GM19467 (cell line): ENCODE measurements around the gene PDK2.

ENCODE experiments used
- ATAC-seq: cut with Tn5 transposase; IDR thresholded peaks from one replicate; pipeline ENCODE4 v1.9.1; 2021; ENCODE audit warnings: mild to moderate bottlenecking, moderate library complexity; ENCODE audit not compliant: unreplicated experiment

PDK2 gene

DNA sequence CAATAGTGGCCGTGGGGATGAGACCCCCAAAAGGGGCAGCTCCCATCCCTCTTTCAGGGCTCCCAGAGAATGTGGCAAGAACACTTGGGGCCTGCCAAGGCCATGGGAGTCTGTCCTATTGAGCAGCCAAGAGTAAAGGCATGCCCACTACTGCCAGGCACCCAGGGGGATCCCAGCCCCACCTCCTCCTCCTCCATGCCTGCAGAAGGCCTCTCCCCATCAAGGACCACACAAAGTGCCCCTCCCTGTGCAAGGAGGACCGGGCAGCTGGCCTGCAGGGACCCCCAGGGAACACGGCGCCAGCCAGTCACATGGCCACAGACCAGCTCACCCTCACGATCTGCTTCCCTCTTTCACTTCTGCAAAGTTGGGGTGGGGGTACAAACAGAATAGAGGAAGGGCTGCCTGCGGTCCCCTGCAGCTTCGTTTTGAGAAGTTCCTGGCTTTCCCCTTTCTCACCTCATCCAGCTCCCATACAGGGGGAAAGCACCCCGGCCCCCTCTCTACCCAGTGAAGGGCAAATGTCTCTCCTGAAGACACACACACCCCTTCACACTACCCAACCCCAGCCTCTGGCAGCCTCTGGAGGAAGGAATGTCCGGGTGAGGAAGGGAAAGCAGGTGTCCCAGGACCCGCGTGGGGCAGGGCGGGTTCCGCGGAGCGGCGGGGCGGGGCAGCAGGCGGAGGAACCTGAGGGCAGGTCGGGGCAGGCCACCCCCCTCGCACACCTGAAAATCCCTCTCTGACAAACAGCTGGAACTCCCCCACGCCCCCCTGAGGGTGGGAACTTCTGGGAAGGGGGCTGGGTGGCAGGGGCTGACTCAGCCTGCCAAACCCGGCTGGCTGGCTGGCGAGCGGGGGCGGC lies 53.3 kb downstream of the PDK2 start:
- peak; percentile 32 for ATAC-seq

DNA sequence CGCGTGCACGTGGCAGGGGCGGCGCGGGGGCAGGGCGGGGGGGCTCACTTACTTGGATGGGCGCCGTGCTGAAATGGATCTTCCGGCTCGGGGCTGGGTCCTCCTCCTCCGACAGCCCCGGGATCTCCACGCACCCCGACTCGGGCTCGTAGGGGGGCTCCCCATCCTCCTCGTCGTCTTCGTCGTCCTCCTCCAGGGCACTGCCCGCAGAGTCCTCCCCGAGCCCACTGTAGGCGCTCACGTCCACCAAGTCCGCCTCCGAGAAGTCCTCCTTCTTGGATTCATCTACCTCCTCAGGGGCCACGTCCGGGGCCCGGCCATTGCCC lies 53.9 kb downstream of the PDK2 start:
- ATAC-seq, result no peak

DNA sequence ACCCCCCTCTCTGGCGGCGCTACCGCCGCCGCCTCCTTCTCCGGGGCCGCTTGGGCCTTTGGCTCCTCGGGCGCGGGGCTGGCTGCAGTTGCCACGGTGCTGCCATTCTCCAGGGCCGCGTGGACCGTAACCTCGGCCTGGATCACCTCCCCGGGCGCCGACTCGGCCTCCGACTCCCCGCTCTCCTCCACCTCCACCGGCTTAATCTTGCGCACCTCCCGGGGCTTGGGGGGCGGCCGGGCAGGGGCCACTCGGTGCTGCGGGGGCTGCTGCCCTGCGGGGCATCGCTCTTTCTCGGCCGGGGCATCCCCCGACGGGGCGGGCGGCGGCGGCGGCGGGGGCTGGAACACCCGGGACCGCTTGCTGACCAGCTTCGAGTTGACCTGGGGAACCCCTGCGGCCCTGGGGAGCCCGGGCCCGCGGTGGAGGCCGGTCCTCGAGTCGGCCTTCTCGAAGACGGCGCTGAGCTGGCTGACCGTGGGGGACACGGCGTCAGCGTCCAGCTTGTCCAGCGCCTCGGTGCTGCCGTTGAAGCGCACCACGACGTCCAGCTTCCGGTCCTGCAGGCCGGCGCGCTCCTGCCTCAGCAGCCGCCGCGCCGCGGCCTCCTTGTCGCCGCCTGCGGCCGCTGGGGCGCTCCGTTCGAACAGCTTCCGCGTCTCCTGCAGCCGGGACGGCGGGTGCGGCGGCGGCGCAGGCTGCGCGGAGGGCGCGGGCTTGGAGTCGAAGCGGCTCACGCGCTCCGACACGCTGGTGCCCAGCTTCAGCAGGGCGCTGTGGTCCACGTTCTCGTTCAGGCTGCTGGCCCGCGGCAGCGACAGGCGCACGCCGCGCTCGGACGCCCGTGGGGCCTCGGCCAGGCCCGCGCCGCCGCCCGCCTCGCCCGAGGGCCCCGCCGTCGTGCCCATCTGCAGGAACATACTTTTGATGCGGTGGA lies 54.5 kb downstream of the PDK2 start:
- no peak for ATAC-seq

- ATAC-seq, result no peak
Observed at GRCh38 chr17:50150354-50151040, 55.3 kb downstream of the PDK2 start, which contains the start of gene PPP1R9B. Gene PPP1R9B (minus strand): TSS chr17:50150677. CDS start chr17:50150513, 164 bp downstream.

- ATAC-seq, result peak; percentile 36
Observed at GRCh38 chr17:50151041-50151936, 56.1 kb downstream of the PDK2 start.

- ATAC-seq, result no peak
Observed at GRCh38 chr17:50151937-50152547, 56.9 kb downstream of the PDK2 start.

DNA sequence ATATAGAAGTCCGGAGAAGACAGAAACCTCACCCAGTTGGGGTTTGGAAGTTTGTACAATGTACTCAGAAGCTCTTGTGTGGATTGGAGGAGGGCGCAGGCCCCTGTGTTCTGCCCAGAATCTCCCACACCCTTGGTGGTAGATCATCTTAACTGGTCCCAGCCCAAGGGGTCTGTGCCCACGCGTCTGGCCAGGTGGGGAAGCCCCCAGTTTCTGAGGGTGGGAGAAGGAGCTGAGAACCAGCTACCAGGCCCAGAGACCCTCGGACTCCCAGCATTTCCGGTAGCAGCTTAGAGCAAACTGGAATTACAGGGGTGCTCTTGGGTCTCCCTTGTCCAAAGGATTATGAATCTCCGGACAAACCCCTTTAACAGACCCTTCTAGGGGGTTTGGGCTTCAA lies 57.6 kb downstream of the PDK2 start:
- ATAC-seq, result no peak

GRCh38 chr17:50153650-50154575 lies 58.8 kb downstream of the PDK2 start:
- no peak for ATAC-seq

GRCh38 chr17:50154604-50155003 lies 59.5 kb downstream of the PDK2 start:
- ATAC-seq, result no peak

- no peak for ATAC-seq
Observed at GRCh38 chr17:50155115-50155819, 60.1 kb downstream of the PDK2 start.

GRCh38 chr17:50157891-50158290 lies 62.7 kb downstream of the PDK2 start:
- no peak for ATAC-seq

DNA sequence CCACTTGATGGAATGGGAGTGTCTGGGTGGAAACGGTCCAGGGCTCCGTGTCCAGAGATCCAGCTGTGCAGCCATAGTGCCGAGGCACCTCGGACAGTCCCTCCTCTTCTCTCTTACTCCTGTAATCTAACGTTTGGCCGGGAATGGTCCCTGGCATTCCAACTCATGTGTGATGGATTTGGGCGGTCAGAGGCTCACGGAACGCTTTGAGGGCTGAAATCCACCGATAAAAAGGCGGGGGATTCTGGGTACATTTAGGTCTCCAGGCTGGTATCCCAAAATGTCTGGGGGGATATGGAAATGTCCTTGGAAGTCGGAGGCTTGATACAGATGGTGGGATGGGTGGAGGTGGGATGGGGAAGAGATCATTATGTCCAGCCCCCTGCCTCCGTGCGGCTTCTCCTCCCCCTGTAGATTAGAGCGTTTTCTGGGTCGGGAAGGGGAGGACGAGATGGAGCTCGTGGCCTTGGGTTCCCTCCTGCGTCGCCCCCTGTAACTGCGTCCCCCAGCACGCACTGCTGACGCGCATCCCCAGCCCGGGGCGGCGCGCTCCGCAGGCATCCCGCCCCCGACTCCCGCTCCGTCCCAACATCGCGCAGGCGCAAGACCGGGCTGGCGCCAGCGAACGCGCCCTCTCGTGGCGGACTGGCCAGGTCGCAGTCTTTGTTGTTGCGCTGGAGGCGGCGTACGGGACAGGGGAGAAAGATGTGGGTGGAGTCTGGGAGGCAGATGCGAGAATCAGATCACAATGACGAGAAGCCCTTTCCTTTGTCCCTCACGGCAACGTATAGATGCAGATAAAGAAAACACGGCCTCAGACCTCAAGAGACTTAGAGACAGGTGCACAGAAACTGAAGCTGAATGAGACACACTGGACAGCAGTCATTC lies 66.1 kb downstream of the PDK2 start:
- peak; percentile 82 for ATAC-seq
